Endothelial cell of umbilical vein (primary cell): Measurements from ENCODE around the gene TXNDC17. TPM values are rescaled to one million over a fixed set of nuclear protein-coding genes. Genes with fewer than 3 reads are reported as not detected.

ENCODE experiments used
- BruUV-seq: library from RNA; stranded (reverse); fragments of 400-500 nt; replicated peaks from 2 replicates; lab custom pipeline; 2021; lab: Mats Ljungman, UMichigan
- CTCF ChIA-PET: fragments of 300-600, 350-600 bp; sonication (Branson Sonifier 250); formaldehyde crosslinking; loops from one replicate; lab custom pipeline; 2021; ENCODE audit warnings: antibody characterized with exemption, inconsistent platforms; lab: Charles Lee
- POLR2A ChIA-PET: fragments of 300-600, 350-600 bp; sonication (Branson Sonifier 250); formaldehyde crosslinking; loops from one replicate; lab custom pipeline; 2021; ENCODE audit warnings: antibody characterized with exemption, inconsistent platforms; lab: Charles Lee
- DNase-seq: peaks from one replicate; pipeline ENCODE4 v3.0.0-alpha.2; 2011; ENCODE audit warnings: low read depth, low spot score
- FAIRE-seq: peaks from 2 replicates; lab custom pipeline; 2011; peaks lifted over from hg19 to GRCh38; lab: Jason Lieb, UNC
- H2AFZ ChIP-seq: 2 replicates; pipeline ENCODE4 v1.6.0; 2012; ENCODE audit warnings: low read depth, low read length, control low read depth, inconsistent platforms
- H3K27ac ChIP-seq: 2 replicates; pipeline ENCODE4 v1.5.1; 2011; ENCODE audit warnings: low read depth, mild to moderate bottlenecking, control low read depth, low read length, moderate library complexity; ENCODE audit not compliant: insufficient read depth
- H3K27me3 ChIP-seq, 2 experiments: 2 replicates each; pipeline versions ENCODE4 v1.6.0 to v1.6.1; 2011; ENCODE audit warnings: low read length in 2 of 2, mixed read lengths in 1 of 2; ENCODE audit not compliant: control insufficient read depth in 2 of 2, insufficient read depth in 2 of 2
- H3K36me3 ChIP-seq, 2 experiments: 2 replicates in 1 of 2; 3 replicates in 1 of 2; pipeline ENCODE4 v1.5.1; 2011; ENCODE audit warnings: low read length in 2 of 2, mild to moderate bottlenecking in 1 of 2, moderate library complexity in 1 of 2; ENCODE audit not compliant: control insufficient read depth in 2 of 2, insufficient read depth in 2 of 2; ENCODE audit errors: extremely low read depth in 1 of 2
- H3K4me1 ChIP-seq: 3 replicates; pipeline ENCODE4 v1.5.1; 2011; ENCODE audit warnings: mild to moderate bottlenecking, low read length; ENCODE audit not compliant: control insufficient read depth, insufficient read depth; ENCODE audit errors: extremely low read depth
- H3K4me2 ChIP-seq: 2 replicates; pipeline ENCODE4 v1.6.1; 2011; ENCODE audit warnings: low read length, control low read depth, mixed read lengths; ENCODE audit not compliant: insufficient read depth
- H3K4me3 ChIP-seq, 3 experiments: fragments of 200-600 bp in 1 of 3; sonication (generic), shearing (Covaris generic) in 1 of 3; replicated peaks in 1 of 3; 2 replicates each; pipeline ENCODE4 v1.5.1; 2011 to 2016; ENCODE audit warnings: control low read depth in 3 of 3, low read length in 3 of 3, mild to moderate bottlenecking in 2 of 3, inconsistent platforms in 1 of 3, low read depth in 1 of 3, moderate library complexity in 1 of 3; ENCODE audit not compliant: insufficient read depth in 1 of 3
- H3K79me2 ChIP-seq: 2 replicates; pipeline ENCODE4 v1.6.0; 2012; ENCODE audit warnings: low read length, inconsistent platforms; ENCODE audit not compliant: control insufficient read depth, insufficient read depth
- H3K9ac ChIP-seq: replicated peaks from 2 replicates; pipeline ENCODE3; 2011; ENCODE audit warnings: low read length, control low read depth; ENCODE audit not compliant: insufficient read depth; ENCODE audit errors: extremely low read depth
- H3K9me1 ChIP-seq: replicated peaks from 3 replicates; pipeline ENCODE4 v1.6.0; 2011; ENCODE audit warnings: mild to moderate bottlenecking, low read length; ENCODE audit not compliant: control insufficient read depth, insufficient read depth; ENCODE audit errors: extremely low read depth
- H3K9me3 ChIP-seq: replicated peaks from 2 replicates; pipeline ENCODE4 v1.5.1; 2012; ENCODE audit warnings: low read length, inconsistent platforms; ENCODE audit not compliant: control insufficient read depth, insufficient read depth
- H4K20me1 ChIP-seq: replicated peaks from 2 replicates; pipeline ENCODE3; 2011; ENCODE audit warnings: mild to moderate bottlenecking, low read length; ENCODE audit not compliant: control insufficient read depth, insufficient read depth; ENCODE audit errors: extremely low read depth
- CTCF ChIP-seq, 2 donors: IDR thresholded peaks; 1 replicate in 1 of 2; 2 replicates in 1 of 2; pipeline ENCODE4 v1.5.1; 2011; ENCODE audit warnings: low read length in 2 of 2, mild to moderate bottlenecking in 2 of 2, moderate library complexity in 2 of 2, control low read depth in 1 of 2, inconsistent platforms in 1 of 2, low read depth in 1 of 2; ENCODE audit not compliant: insufficient read depth in 1 of 2; ENCODE audit errors: extremely low read depth in 1 of 2
- EZH2 ChIP-seq: IDR thresholded peaks from 2 replicates; pipeline ENCODE4 v1.6.1; 2012; ENCODE audit warnings: borderline replicate concordance, low read depth, mild to moderate bottlenecking, moderate library complexity, low read length, inconsistent platforms; ENCODE audit not compliant: severe bottlenecking
- FOS ChIP-seq: IDR thresholded peaks from 2 replicates; pipeline ENCODE4 v1.6.1; 2011; ENCODE audit warnings: mild to moderate bottlenecking, low read length, moderate library complexity, borderline replicate concordance; ENCODE audit not compliant: insufficient read depth
- GATA2 ChIP-seq: IDR thresholded peaks from 2 replicates; pipeline ENCODE4 v1.7.0; 2011; ENCODE audit warnings: low read depth, mild to moderate bottlenecking, moderate library complexity, mixed read lengths, low read length; ENCODE audit not compliant: insufficient read length, insufficient read depth
- JUN ChIP-seq: IDR thresholded peaks from 2 replicates; pipeline ENCODE4 v1.6.1; 2011; ENCODE audit warnings: borderline replicate concordance, low read depth; ENCODE audit not compliant: insufficient read length, insufficient read depth
- MYC ChIP-seq: IDR thresholded peaks from one replicate; pipeline ENCODE4 v1.6.1; 2011; ENCODE audit warnings: mild to moderate bottlenecking, low read depth, low read length
- POLR2A ChIP-seq: IDR thresholded peaks from 2 replicates; pipeline ENCODE4 v1.6.1; 2012; ENCODE audit warnings: low read depth, mild to moderate bottlenecking, control low read depth, low read length
- POLR2AphosphoS5 ChIP-seq: IDR thresholded peaks from 2 replicates; pipeline ENCODE4 v1.6.1; 2012; ENCODE audit warnings: low read depth, mild to moderate bottlenecking, control low read depth, low read length, moderate library complexity; ENCODE audit not compliant: insufficient read depth
- dilution Hi-C: fragments of 300-500 bp; cut with MboI; formaldehyde crosslinking; loops from one replicate; pipeline ENCODE4 v1.15.0; 2019; ENCODE audit warnings: low sequenced_read_pairs; ENCODE audit not compliant: extremely low pct_ligation_motif_present
- intact Hi-C: fragments of 100-400 bp; cut with micrococcal nuclease; formaldehyde crosslinking; loops from one replicate; pipeline ENCODE4 v1.10.0; 2022
- polyA plus RNA-seq, 4 experiments: library from polyadenylated mRNA; depleted of rRNA in 3 of 4; stranded (reverse) in 3 of 4; unstranded in 1 of 4; fragments of >200 nt; gene quantifications; 2 replicates each; pipeline versions ENCODE4 v1.2.1 to v1.2.3, GENCODE V29; 2011 to 2012; ENCODE audit warnings: missing spikeins in 1 of 4
- total RNA-seq: library from RNA; stranded (reverse); gene quantifications from 2 replicates; pipeline ENCODE4 v1.2.3, GENCODE V29; 2021
- TF ChIP-seq, protein P1 (sequence below): IDR thresholded peaks from 2 replicates; pipeline ENCODE4 v1.6.1; 2011; ENCODE audit not compliant: insufficient read depth, insufficient read length

The TXNDC17 gene
- total and polyA plus RNA-seq, 2 donors (not counting 3 experiments of a cell fraction or from before 2014, with no cell fraction given): 101 to 297 TPM

DNA sequence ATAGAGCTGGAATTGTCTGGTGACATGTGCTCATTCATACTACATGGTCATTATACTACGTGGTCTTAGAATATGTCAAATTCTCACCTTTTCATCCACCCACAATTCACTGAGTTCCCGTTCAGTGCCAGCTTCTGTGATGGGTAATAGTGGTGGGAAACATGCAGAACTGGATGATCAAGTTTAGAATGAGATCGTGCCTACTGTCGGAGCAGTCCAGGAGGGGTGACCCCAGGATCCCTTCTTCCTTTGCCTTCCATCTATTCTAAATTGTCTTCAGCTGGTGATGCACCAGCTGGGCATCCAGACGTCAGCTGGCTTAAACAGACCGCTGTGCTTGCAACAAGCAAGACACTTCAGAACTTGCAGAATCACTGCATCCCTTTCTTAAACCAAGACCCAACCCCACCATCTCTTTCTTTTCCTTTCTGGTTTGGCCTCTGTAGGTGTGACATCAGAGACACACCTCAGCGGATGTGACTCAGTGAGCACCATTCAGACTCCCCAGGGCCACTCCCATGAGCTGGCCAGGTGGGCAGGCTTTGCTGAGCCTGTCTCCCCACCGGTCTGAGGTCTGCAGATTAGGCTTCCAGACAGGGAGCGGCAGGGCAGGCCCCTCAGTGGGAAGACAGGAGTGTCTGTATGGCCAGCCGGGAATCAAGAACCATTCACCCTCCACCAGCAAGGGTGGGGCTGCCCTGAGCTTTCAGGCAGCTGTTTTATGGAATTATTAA, 28.8 kb downstream of the TXNDC17 start:
- TF ChIP-seq FOS (no peak), MYC (no peak), JUN (no peak), GATA2 (no peak), CTCF (IDR thresholded peaks at IDR 0.05; ENCODE audit: extremely low read depth in 1 of 2, insufficient read depth in 1 of 2, low read depth in 1 of 2, low read length in 2 of 2) (no peak), POLR2A (no peak), POLR2AphosphoS5 (no peak), EZH2 (no peak)
- TF ChIP-seq, protein P1, sequence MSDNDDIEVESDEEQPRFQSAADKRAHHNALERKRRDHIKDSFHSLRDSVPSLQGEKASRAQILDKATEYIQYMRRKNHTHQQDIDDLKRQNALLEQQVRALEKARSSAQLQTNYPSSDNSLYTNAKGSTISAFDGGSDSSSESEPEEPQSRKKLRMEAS: no peak
- ChIA-PET CTCF (interaction anchor here (0.8 to 3.3 kb wide), 5 partner anchors 32 to 241 kb away, joined by 3 to 9 read pairs (median 4); no protein-coding TSS in a partner anchor), POLR2A (no interaction called here)
- no peak overlapping the region for H3K27ac ChIP-seq
- no peaks in the 10 kb centered on the region for H3K4me1 ChIP-seq
- no peaks in the 10 kb centered on the region for H3K9me1 ChIP-seq
- intact Hi-C loops: loop anchor here (5.0 kb wide), 1 partner anchor 33 kb away; no protein-coding TSS in a partner anchor
- no peak overlapping the region for H2AFZ ChIP-seq
- H3K27me3 ChIP-seq: peaks cover 0 to 2% of the 10 kb centered on the region in 2 experiments
- DNase-seq (no peak), FAIRE-seq (no peak)
- BruUV-seq: no TSS peak
- H3K9ac ChIP-seq: no peak overlapping the region
- dilution Hi-C loops: no loop called here
- H3K79me2 ChIP-seq: no peaks in the 10 kb centered on the region
- no peak overlapping the region for H3K4me3 ChIP-seq
- H3K4me2 ChIP-seq: no peak overlapping the region
- H3K36me3 ChIP-seq: no peaks in the 10 kb centered on the region
- H4K20me1 ChIP-seq: no peaks in the 10 kb centered on the region
- no peaks in the 10 kb centered on the region for H3K9me3 ChIP-seq
